Middle frontal gyrus (tissue), 1 donor: ENCODE results near the gene TNFAIP8L1.

Source experiments
- DNase-seq: peaks from one replicate; pipeline ENCODE4 v3.0.0-alpha.2; 2015; ENCODE audit warnings: low spot score; ENCODE audit errors: extremely low spot score

The TNFAIP8L1 gene

DNA sequence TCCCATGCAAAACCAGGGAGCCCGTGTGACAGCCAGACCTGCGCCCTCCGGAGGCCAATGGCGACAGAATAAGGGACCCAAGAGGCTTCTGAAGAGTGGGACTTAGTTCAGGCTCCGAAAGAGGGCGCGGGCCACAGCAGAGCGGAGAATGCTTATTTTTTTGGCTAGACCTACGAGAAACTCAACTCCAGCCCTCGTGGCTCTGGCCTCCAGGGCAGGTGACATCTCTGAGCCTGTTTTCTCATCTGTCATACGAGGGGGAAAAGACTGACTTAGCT lies 61.3 kb downstream of the TNFAIP8L1 start:
- DNase-seq, result no peak

DNA sequence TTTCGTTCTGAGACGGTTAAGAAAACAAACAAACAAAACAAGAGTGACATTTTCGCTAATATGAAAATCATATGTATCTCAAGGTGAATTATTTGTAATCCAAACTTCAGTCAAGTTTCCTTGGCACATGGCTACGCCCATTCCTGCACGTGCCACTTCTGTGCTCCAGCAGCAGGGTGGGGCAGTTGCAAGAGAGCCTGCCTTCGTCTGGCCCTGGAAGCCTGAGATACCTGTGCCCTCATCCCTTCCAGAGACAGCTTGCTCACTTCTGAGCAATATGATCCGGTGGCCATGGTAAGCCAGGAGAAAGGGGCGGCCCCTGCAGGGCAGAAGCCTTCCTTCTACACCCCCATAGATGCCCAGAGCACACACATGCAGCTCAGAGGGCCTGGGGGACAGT lies 62.2 kb downstream of the TNFAIP8L1 start:
- no peak for DNase-seq

DNA sequence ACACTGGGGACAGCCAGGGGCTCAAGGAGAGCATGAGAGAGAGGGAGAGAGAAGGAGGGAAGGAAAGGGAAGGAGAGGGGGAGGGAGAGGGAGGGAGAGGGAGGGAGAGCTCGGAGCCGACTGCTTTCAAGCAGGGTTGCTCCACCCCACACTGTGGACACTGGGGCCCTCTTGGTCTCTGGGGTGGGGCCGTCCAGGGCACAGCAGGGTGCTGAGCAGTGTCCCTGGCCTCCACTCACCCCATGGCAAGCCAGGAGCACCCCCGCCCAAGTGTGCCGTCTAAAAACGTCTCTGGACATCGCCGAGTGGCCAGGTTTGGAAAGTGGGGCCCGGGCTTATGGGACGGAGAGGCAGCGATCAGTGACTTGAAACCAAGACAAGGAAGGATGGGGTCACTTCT lies 63.4 kb downstream of the TNFAIP8L1 start:
- DNase-seq, result no peak

DNA sequence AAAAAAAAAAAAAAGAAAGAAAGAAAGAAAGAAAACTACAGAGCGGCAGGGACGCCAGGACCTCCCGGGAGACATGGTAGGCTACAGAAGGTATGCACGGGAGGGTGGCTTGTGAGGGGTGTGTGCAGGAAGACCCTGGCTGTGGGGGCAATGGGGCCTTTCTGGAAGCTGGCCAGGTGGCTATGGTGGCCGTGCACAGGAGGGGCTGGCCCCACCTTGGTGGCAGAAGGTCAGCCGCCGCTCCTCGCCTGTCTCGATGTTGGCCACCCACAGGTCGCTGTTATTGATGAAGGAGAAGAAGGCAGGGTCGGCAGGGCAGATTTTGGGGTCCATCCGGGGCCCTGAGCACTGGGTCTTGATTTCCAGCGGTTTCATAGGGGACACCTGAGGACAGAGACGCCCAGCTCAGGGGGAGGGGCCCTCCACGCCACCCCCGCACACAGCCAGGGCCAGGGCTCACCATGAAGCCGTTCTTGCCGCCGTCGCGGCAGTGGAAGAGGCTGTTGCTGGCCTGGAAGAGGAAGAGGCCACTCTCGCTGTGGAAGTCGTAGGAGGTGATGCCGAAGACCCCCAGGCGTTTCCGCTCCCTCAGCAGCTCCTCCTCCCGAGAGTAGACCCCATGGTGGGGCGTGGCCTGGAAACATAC lies 64.5 kb downstream of the TNFAIP8L1 start:
- DNase-seq, result no peak

DNA sequence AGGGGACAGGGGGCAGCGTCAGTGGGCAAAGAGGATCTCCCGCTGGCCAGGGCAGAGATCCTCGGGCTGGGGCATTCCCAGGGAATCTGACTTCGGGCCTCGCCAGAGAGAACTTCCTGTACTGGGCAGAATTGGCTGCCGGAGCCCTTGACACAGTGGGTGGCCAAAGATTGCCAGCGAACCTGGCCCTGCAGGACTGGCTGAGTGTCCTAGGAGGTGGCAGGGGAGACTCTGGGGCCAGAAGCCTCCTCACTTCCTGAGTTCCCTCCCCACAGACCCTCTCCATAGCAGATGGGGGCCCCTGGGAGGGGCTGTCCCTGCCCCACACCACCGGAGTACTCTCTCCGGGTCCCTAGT lies 65.0 kb downstream of the TNFAIP8L1 start:
- DNase-seq, result no peak
